D721Med (cell line): ENCODE measurements around the gene PRIMA1.

Source experiments
- DNase-seq: peaks from one replicate; pipeline ENCODE4 v3.0.0; 2011; ENCODE audit warnings: low spot score; ENCODE audit not compliant: insufficient read length
- FAIRE-seq: peaks from 2 replicates; lab custom pipeline; 2011; peaks lifted over from hg19 to GRCh38; lab: Jason Lieb, UNC
- TF ChIP-seq, protein P1 (sequence below): IDR thresholded peaks from 2 replicates; pipeline ENCODE4 v1.5.1; 2012; ENCODE audit warnings: mild to moderate bottlenecking, control low read depth; ENCODE audit not compliant: insufficient read depth; ENCODE audit errors: missing control alignments

The PRIMA1 gene

DNA sequence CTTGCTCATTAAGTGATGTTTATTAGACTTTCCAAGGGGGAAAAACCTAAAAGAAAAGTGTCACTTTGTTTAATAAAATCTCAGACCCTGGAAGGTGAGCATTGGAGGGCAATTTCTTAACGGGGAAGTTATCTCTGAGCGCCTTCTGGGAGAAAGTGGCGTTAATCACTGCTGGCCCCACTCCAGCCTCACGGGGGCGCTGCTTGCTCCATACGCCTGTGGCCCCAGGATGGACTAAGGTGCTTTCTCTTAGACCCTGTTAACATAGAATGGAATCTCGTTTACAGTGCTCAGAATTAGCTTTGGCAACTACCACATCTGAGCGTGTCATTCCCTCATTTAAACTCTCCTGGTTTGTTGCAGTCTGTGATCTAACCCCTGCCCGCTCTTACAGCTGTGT is 16.4 kb upstream of the PRIMA1 start:
- TF ChIP-seq, protein P1, sequence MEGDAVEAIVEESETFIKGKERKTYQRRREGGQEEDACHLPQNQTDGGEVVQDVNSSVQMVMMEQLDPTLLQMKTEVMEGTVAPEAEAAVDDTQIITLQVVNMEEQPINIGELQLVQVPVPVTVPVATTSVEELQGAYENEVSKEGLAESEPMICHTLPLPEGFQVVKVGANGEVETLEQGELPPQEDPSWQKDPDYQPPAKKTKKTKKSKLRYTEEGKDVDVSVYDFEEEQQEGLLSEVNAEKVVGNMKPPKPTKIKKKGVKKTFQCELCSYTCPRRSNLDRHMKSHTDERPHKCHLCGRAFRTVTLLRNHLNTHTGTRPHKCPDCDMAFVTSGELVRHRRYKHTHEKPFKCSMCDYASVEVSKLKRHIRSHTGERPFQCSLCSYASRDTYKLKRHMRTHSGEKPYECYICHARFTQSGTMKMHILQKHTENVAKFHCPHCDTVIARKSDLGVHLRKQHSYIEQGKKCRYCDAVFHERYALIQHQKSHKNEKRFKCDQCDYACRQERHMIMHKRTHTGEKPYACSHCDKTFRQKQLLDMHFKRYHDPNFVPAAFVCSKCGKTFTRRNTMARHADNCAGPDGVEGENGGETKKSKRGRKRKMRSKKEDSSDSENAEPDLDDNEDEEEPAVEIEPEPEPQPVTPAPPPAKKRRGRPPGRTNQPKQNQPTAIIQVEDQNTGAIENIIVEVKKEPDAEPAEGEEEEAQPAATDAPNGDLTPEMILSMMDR, result no peak
- FAIRE-seq, result no peak

DNA sequence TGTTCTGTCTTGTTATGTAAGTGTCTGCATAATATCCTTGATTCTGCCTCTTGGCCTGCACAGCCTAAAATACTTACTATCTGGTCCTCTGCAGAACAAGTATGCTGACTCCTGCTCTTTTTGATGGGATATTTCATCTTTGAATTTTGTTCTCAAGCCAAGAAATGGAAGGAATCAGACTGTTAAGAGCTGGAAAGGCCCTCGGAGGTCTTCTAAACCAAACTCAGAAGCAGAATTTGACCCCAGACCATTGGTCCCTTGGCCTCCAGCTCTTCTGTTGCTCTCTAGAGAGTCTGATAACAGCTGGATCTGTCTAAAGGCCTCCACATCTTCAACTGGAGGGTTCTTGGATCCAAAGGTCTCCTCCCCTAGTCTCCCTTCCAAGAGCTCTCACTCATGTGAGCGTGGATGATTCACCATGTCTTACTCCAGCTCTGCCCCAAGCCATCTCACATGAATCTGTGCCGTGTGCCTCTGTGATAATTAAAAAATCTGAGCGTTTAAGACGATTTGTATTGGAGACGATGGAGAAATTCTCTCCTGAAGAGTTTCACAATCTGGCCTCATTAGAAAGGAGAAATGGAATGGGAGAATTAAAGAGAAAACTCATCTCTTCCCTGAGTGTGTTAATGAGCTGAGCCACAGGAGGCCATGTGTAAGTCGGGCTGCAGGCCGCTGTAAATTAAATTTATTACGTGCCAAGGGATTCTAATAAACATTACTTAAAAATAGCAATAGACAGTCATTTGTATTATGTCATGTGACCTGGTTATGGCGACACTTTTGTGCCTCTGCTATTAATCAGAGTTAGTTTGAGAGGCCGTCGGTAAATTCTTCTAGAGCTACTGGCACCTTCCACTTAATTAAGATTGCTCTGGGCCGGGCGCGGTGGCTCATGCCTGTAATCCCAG is 15.4 kb upstream of the PRIMA1 start:
- DNase-seq (no peak), FAIRE-seq (no peak)
- TF ChIP-seq, protein P1, result no peak

More for the DNA sequence above, 16.4 kb upstream of the PRIMA1 start:
- DNase-seq, result no peak

DNA sequence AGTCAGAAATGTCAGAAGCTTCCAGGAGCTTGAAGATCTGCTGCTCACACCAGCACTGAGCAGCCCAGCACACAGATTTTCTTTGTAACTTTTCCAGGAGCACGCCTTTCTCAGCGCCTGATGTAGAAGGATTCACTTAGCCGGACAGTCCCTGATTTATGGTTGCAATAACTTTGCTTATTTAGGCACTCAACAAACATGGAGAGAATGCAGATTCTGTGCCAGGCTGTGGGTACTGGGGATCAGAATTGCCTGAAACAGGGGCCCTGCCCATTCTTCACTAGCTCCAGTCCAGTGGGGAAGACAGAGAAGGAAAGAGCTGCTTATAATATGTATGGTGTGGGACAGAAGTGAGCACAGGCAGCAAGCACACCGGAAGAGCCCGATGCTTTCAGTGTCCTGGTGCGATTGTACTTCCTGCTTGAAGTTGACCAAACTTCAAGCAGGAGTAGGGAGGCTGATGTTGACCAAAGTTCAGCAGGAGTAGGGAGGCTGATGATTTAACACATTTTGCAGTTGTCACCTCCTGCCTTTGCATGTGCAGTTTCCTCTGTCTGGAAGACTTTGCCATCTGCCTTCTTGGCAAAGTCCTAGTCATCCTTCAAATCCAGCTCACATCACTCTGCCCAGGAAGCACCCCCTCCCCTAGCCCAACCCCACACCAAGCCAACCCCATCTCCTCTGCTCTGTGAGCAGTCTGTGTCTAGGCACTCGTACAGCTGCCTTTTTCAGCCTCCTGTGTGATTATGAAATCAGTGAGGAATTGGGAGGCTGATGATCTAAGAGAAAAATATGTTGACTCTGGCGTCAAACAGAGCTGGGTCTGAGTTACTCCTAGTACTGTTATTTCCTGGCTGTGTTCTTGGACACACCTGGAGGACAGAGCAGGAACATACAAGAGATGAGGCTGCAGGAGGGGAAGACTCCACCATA is 12.0 kb upstream of the PRIMA1 start:
- DNase-seq (no peak), FAIRE-seq (no peak)
- TF ChIP-seq, protein P1, result no peak

DNA sequence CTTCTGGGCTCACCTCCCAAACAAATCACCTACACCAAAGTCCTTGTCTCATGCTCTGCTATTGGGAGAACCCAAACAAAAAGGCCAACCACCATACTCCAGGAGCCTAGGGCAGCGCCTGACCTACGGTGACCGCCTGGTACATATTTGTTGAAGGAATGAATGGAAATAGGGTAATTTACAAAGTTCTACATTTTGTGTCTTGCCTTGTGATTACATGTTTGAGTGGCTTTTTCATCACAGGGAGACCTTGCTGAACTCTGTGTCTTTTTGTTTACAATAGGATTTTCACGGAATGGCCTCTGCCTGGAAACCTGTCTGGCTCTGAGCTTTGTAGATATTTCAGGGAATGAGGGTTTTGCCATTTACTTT is 11.3 kb upstream of the PRIMA1 start:
- FAIRE-seq, result no peak
- TF ChIP-seq, protein P1, result no peak
- no peak for DNase-seq

GRCh38 chr14:93797536-93797935 is 9.3 kb upstream of the PRIMA1 start:
- DNase-seq, result no peak
- TF ChIP-seq, protein P1, result no peak
- no peak for FAIRE-seq

- no peak for FAIRE-seq
- TF ChIP-seq, protein P1, result no peak
- no peak for DNase-seq
Observed at GRCh38 chr14:93797071-93797470, 8.8 kb upstream of the PRIMA1 start.

GRCh38 chr14:93794756-93795155 is 6.5 kb upstream of the PRIMA1 start:
- TF ChIP-seq, protein P1, result no peak
- DNase-seq (no peak), FAIRE-seq (no peak)
